GM19328 (cell line): ENCODE measurements around the gene B4GALNT2.
"Not testable (repeated sequence)": the region's sequence is repeated elsewhere in the genome, so short reads cannot be mapped to it uniquely, and the experiment has no call there.

ENCODE experiments used
- ATAC-seq: cut with Tn5 transposase; IDR thresholded peaks from one replicate; pipeline ENCODE4 v1.9.1; 2021; ENCODE audit warnings: mild to moderate bottlenecking, moderate library complexity; ENCODE audit not compliant: unreplicated experiment

The B4GALNT2 gene

GRCh38 chr17:49170711-49171110 lies 38.1 kb downstream of the B4GALNT2 start:
- not testable (repeated sequence) for ATAC-seq

- ATAC-seq, result not testable (repeated sequence)
Measured at GRCh38 chr17:49175978-49176377, 43.4 kb downstream of the B4GALNT2 start.

- ATAC-seq, result no peak
Measured at GRCh38 chr17:49180303-49180702, 47.7 kb downstream of the B4GALNT2 start.

GRCh38 chr17:49180998-49181635 lies 48.5 kb downstream of the B4GALNT2 start:
- ATAC-seq, result no peak

GRCh38 chr17:49183341-49183740 lies 50.8 kb downstream of the B4GALNT2 start:
- no peak for ATAC-seq

GRCh38 chr17:49183801-49184200 lies 51.2 kb downstream of the B4GALNT2 start:
- no peak for ATAC-seq

- ATAC-seq, result not testable (repeated sequence)
Measured at GRCh38 chr17:49184522-49184921, 52.0 kb downstream of the B4GALNT2 start.

GRCh38 chr17:49185381-49185780 lies 52.8 kb downstream of the B4GALNT2 start:
- not testable (repeated sequence) for ATAC-seq

- ATAC-seq, result no peak
Measured at GRCh38 chr17:49187301-49187700, 54.7 kb downstream of the B4GALNT2 start.

GRCh38 chr17:49190932-49191331 lies 58.4 kb downstream of the B4GALNT2 start:
- no peak for ATAC-seq

GRCh38 chr17:49191409-49191916 lies 58.9 kb downstream of the B4GALNT2 start:
- peak; percentile 1 for ATAC-seq

- ATAC-seq, result peak; percentile 44
Measured at GRCh38 chr17:49191917-49192741, 59.6 kb downstream of the B4GALNT2 start.

GRCh38 chr17:49193513-49194296 lies 61.1 kb downstream of the B4GALNT2 start:
- ATAC-seq, result no peak

GRCh38 chr17:49194297-49194607 lies 61.7 kb downstream of the B4GALNT2 start:
- no peak for ATAC-seq

GRCh38 chr17:49195751-49196150 lies 63.2 kb downstream of the B4GALNT2 start:
- ATAC-seq, result no peak

GRCh38 chr17:49196520-49196919 lies 64.0 kb downstream of the B4GALNT2 start:
- ATAC-seq, result no peak

GRCh38 chr17:49197346-49197998 lies 64.9 kb downstream of the B4GALNT2 start:
- no peak for ATAC-seq

GRCh38 chr17:49198211-49198610 lies 65.6 kb downstream of the B4GALNT2 start:
- no peak for ATAC-seq

GRCh38 chr17:49200423-49201083 lies 68.0 kb downstream of the B4GALNT2 start:
- ATAC-seq, result no peak

- no peak for ATAC-seq
Measured at GRCh38 chr17:49201481-49201927, 68.9 kb downstream of the B4GALNT2 start.
